Thyroid gland (tissue), 4 donors: ENCODE data around the gene TTC4. TPM values are rescaled to one million over a fixed set of nuclear protein-coding genes. Genes with fewer than 3 reads are reported as not detected.

ENCODE experiments used
- DNase-seq, 2 donors: peaks; one replicate each; pipeline ENCODE4 v3.0.0-alpha.2; 2019
- H3K27ac ChIP-seq, 3 donors: fragments of 200-600 bp; sonication (generic); 1 replicate in 2 of 3; 2 replicates in 1 of 3; pipeline ENCODE4 v1.5.1; 2016 to 2019; ENCODE audit warnings: mild to moderate bottlenecking in 1 of 3, moderate library complexity in 1 of 3
- H3K27me3 ChIP-seq: fragments of 200-600 bp; sonication (generic); one replicate; pipeline ENCODE4 v1.5.1; 2019
- H3K36me3 ChIP-seq, 2 donors: fragments of 200-600 bp; sonication (generic); one replicate each; pipeline ENCODE4 v1.5.1; 2016 to 2019
- H3K4me1 ChIP-seq, 2 donors: fragments of 200-600 bp; sonication (generic); one replicate each; pipeline ENCODE4 v1.5.1; 2017 to 2019
- H3K4me3 ChIP-seq, 3 donors: fragments of 200-600 bp; sonication (generic); replicated peaks in 1 of 3; 1 replicate in 2 of 3; 2 replicates in 1 of 3; pipeline ENCODE4 v1.5.1; 2016; ENCODE audit warnings: mild to moderate bottlenecking in 1 of 3
- H3K9me3 ChIP-seq: fragments of 200-600 bp; sonication (generic); one replicate; pipeline ENCODE4 v1.5.1; 2017
- CTCF ChIP-seq, 6 experiments: fragments of 200-600 bp in 3 of 6; fragments of 450-650 bp in 3 of 6; sonication (generic) in 3 of 6; IDR thresholded peaks; one replicate each; pipeline ENCODE4 v1.5.1; 2016 to 2019; ENCODE audit warnings: antibody characterized with exemption in 6 of 6, mild to moderate bottlenecking in 2 of 6, inconsistent platforms in 1 of 6, moderate library complexity in 1 of 6
- POLR2A ChIP-seq, 2 donors: fragments of 450-650 bp; IDR thresholded peaks; one replicate each; pipeline ENCODE4 v1.6.1; 2017; ENCODE audit warnings: antibody characterized with exemption in 2 of 2, mild to moderate bottlenecking in 2 of 2, moderate library complexity in 1 of 2
- WGBS, 2 donors: methylation state at CpG; one replicate each; pipeline ENCODE4 v1.1.5; 2017; 5-methylcytosine and 5-hydroxymethylcytosine counted together
- intact Hi-C: fragments of 100-400 bp; cut with DNase I; formaldehyde crosslinking; loops from one replicate; pipeline ENCODE4 v1.15.1; 2023
- total RNA-seq, 4 donors: library from RNA; depleted of rRNA; stranded (reverse); fragments of >200 nt; gene quantifications; one replicate each; pipeline ENCODE4 v1.2.3, GENCODE V29; 2016

TTC4 gene
- total RNA-seq, 4 donors from 2014 or later = 12.6 to 26.0 (median 21.8) TPM

GRCh38 chr1:54754045-54754444 lies 38.4 kb downstream of the TTC4 start:
- TF ChIP-seq CTCF (IDR thresholded peaks at IDR 0.05) (no peak), POLR2A (IDR thresholded peaks at IDR 0.05) (no peak)
- DNase-seq = no peak
- no peak overlapping the region for H3K27ac ChIP-seq
- no peaks in the 10 kb centered on the region for H3K27me3 ChIP-seq
- H3K36me3 ChIP-seq = peaks cover 12 to 20% of the 10 kb centered on the region in 2 donors
- WGBS, 2 donors = 94 to 95% methylated on average over 21 to 22 of the region's 22 CpGs
- intact Hi-C loops = no loop called here
- H3K4me3 ChIP-seq = no peak overlapping the region
- H3K9me3 ChIP-seq = no peaks in the 10 kb centered on the region
- no peaks in the 10 kb centered on the region for H3K4me1 ChIP-seq

GRCh38 chr1:54754486-54755285 lies 39.0 kb downstream of the TTC4 start:
- no peak for TF ChIP-seq POLR2A (IDR thresholded peaks at IDR 0.05)
- no peak for TF ChIP-seq CTCF (IDR thresholded peaks at IDR 0.05)
- WGBS, 2 donors = 79 to 89% methylated on average over 8 to 14 of the region's 25 CpGs
- Histone ChIP-seq H3K4me3 (no peak overlapping the region), H3K27ac (no peak overlapping the region), H3K27me3 (no peaks in the 10 kb centered on the region), H3K36me3 (peaks cover 12 to 20% of the 10 kb centered on the region in 2 donors), H3K9me3 (no peaks in the 10 kb centered on the region), H3K4me1 (no peaks in the 10 kb centered on the region)
- intact Hi-C loops = no loop called here
- no peak for DNase-seq

GRCh38 chr1:54757833-54758232 lies 42.2 kb downstream of the TTC4 start:
- Histone ChIP-seq H3K4me3 (no peak overlapping the region), H3K27ac (no peak overlapping the region), H3K4me1 (no peaks in the 10 kb centered on the region), H3K36me3 (peaks cover 12 to 20% of the 10 kb centered on the region in 2 donors), H3K9me3 (no peaks in the 10 kb centered on the region), H3K27me3 (no peaks in the 10 kb centered on the region)
- TF ChIP-seq CTCF (IDR thresholded peaks at IDR 0.05) (no peak), POLR2A (IDR thresholded peaks at IDR 0.05) (no peak)
- DNase-seq = no peak
- 93 to 100% methylated on average over 1 to 7 of the region's 9 CpGs for WGBS, 2 donors
- intact Hi-C loops = no loop called here

GRCh38 chr1:54758678-54759348 lies 43.2 kb downstream of the TTC4 start:
- no peak overlapping the region for H3K27ac ChIP-seq
- intact Hi-C loops = no loop called here
- H3K36me3 ChIP-seq = peaks cover 12 to 20% of the 10 kb centered on the region in 2 donors
- no peak overlapping the region for H3K4me3 ChIP-seq
- peaks cover 3 to 10% of the 10 kb centered on the region in 2 donors for H3K4me1 ChIP-seq
- 88 to 93% methylated on average over 6 to 18 of the region's 20 CpGs for WGBS, 2 donors
- DNase-seq = no peak
- TF ChIP-seq CTCF (IDR thresholded peaks at IDR 0.05) (no peak), POLR2A (IDR thresholded peaks at IDR 0.05) (no peak)
- H3K9me3 ChIP-seq = no peaks in the 10 kb centered on the region
- no peaks in the 10 kb centered on the region for H3K27me3 ChIP-seq

GRCh38 chr1:54763816-54764132 lies 48.1 kb downstream of the TTC4 start:
- no peaks in the 10 kb centered on the region for H3K36me3 ChIP-seq
- WGBS, 2 donors = 1 to 2% methylated on average over 11 of the region's 11 CpGs
- intact Hi-C loops = no loop called here
- peak overlapping the region in 1 of 3 donors; percentile 53 for H3K27ac ChIP-seq
- H3K4me3 ChIP-seq = peak overlapping the region; percentile 59 to 62 (median 61)
- no peak for DNase-seq
- H3K27me3 ChIP-seq = no peaks in the 10 kb centered on the region
- H3K4me1 ChIP-seq = peaks cover 3 to 10% of the 10 kb centered on the region in 2 donors
- TF ChIP-seq CTCF (IDR thresholded peaks at IDR 0.05) (no peak), POLR2A (IDR thresholded peaks at IDR 0.05) (no peak)
- H3K9me3 ChIP-seq = no peaks in the 10 kb centered on the region
